HFFc6 (cell line): ENCODE results near the gene CNDP2. TPM values are rescaled to one million over a fixed set of nuclear protein-coding genes. Genes with fewer than 3 reads are reported as not detected.

ENCODE experiments used
- DNase-seq: peaks from one replicate; pipeline ENCODE4 v3.0.0-alpha.2; 2018
- H3K27ac Mint-ChIP-seq: 2 replicates; pipeline ENCODE4 v1.8.0; 2020; ENCODE audit warnings: mild to moderate bottlenecking, mixed read lengths
- H3K27me3 Mint-ChIP-seq: 2 replicates; pipeline ENCODE4 v1.8.0; 2021; ENCODE audit warnings: mild to moderate bottlenecking, moderate library complexity, mixed read lengths; ENCODE audit not compliant: insufficient read depth
- H3K36me3 Mint-ChIP-seq: 2 replicates; pipeline ENCODE4 v1.8.0; 2021; ENCODE audit warnings: low read depth, mixed read lengths
- H3K4me1 Mint-ChIP-seq: 2 replicates; pipeline ENCODE4 v1.8.0; 2020; ENCODE audit warnings: low read depth, mixed read lengths
- H3K4me3 Mint-ChIP-seq: 2 replicates; pipeline ENCODE4 v1.8.0; 2020; ENCODE audit warnings: mild to moderate bottlenecking, moderate library complexity, mixed read lengths
- H3K9me3 Mint-ChIP-seq: 2 replicates; pipeline ENCODE4 v1.8.0; 2020; ENCODE audit warnings: mild to moderate bottlenecking, mixed read lengths
- total RNA-seq, 6 experiments: library from RNA; stranded (reverse); fragmentation: NEBNext Ultra II Directional; extraction: Animal tissue kit (Norgen Biotek cat#: 25700); gene quantifications; 2 replicates in 1 of 6; 3 replicates in 5 of 6; pipeline ENCODE4 v1.2.3, GENCODE V29; 2021
- TF ChIP-seq, protein P1 (sequence below): fragments of 200-600 bp; sonication (generic); IDR thresholded peaks from 2 replicates; pipeline ENCODE4 v1.5.0; 2021; ENCODE audit warnings: antibody characterized with exemption, mild to moderate bottlenecking

The CNDP2 gene
- total RNA-seq, 6 experiments from 2014 or later = 79.7 to 95.4 (median 85.3) TPM

DNA sequence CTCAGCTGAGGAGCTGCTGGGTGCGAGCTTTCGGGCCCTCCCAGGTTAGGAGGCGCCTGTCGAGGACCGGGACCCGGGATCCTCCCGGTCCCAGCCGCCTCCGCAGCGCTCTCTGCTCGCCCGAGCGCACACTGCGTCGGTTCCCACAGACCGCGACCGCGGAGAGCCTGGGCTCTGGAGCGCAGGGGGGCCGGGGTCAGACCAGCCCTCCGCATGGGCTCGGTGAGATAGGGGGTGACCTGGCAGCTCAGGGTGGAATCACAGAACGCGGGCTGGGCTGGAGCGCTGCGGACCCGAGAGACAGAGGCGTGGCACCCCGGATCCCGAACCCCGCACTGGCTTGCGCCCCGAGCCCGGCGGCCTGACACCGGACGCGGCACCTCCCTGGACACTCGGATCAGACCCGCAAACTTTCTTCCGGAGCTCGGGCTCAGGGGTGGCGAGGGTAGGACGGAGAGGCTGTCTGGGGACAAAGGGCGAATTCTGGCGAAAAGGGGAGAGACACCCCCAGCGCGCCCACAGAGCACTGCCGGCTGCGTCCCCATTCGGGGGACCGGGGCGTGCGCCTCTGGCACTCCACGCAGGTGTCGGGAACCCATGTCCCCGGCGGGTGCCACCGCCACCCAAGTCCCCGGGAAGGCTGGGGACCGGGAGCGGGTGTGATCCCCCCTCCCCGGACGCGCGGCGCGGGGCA lies 39.7 kb upstream of the CNDP2 start:
- Mint-ChIP-seq H3K9me3 (no peaks in the 10 kb centered on the region), H3K4me1 (no peaks in the 10 kb centered on the region), H3K4me3 (no peak overlapping the region), H3K36me3 (no peaks in the 10 kb centered on the region), H3K27ac (no peak overlapping the region), H3K27me3 (peaks cover 53% of the 10 kb centered on the region)
- TF ChIP-seq, protein P1, sequence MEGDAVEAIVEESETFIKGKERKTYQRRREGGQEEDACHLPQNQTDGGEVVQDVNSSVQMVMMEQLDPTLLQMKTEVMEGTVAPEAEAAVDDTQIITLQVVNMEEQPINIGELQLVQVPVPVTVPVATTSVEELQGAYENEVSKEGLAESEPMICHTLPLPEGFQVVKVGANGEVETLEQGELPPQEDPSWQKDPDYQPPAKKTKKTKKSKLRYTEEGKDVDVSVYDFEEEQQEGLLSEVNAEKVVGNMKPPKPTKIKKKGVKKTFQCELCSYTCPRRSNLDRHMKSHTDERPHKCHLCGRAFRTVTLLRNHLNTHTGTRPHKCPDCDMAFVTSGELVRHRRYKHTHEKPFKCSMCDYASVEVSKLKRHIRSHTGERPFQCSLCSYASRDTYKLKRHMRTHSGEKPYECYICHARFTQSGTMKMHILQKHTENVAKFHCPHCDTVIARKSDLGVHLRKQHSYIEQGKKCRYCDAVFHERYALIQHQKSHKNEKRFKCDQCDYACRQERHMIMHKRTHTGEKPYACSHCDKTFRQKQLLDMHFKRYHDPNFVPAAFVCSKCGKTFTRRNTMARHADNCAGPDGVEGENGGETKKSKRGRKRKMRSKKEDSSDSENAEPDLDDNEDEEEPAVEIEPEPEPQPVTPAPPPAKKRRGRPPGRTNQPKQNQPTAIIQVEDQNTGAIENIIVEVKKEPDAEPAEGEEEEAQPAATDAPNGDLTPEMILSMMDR = no peak
- no peak for DNase-seq

GRCh38 chr18:74457043-74457724 lies 39.0 kb upstream of the CNDP2 start, which contains the start of gene DIPK1C:
Gene DIPK1C, minus strand, starts transcription at chr18:74457308. Its CDS starts 49 bp downstream, at chr18:74457259.
- TF ChIP-seq, protein P1 = no peak
- H3K27ac Mint-ChIP-seq = no peak within 1 kb of the TSS
- H3K27me3 Mint-ChIP-seq = peaks cover 52% of the 10 kb centered on the region
- H3K36me3 Mint-ChIP-seq = no peaks in the 10 kb centered on the region
- DNase-seq = no peak
- H3K4me3 Mint-ChIP-seq = no peak within 1 kb of the TSS
- H3K9me3 Mint-ChIP-seq = no peaks in the 10 kb centered on the region
- H3K4me1 Mint-ChIP-seq = no peaks in the 10 kb centered on the region

- H3K4me3 Mint-ChIP-seq = no peak overlapping the region
- no peaks in the 10 kb centered on the region for H3K36me3 Mint-ChIP-seq
- peaks cover 51% of the 10 kb centered on the region for H3K27me3 Mint-ChIP-seq
- no peaks in the 10 kb centered on the region for H3K4me1 Mint-ChIP-seq
- TF ChIP-seq, protein P1 = no peak
- no peak for DNase-seq
- H3K9me3 Mint-ChIP-seq = no peaks in the 10 kb centered on the region
- H3K27ac Mint-ChIP-seq = no peak overlapping the region
These were observed 38.3 kb upstream of the CNDP2 start for GRCh38 chr18:74457725-74458421.

DNA sequence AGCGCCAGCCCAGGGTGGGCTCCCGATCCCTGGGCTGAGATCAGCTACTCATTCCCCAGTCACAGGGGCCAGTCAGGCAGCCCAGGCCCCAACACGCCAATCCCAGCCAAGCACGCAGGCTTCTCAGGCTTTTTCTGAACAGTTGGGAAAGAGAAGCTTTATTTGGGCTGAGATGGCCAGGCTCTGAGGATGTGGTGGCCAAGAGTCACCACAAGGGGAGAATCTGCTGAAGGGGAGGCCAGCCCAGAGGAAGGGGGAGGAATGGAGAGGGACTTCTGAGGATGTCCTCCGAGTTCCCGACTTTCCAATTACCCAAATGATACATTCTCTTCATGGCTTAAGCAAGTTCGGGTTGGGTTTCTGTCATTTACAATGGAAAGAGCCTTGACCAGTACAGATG lies 36.3 kb upstream of the CNDP2 start:
- TF ChIP-seq, protein P1 = peak; percentile 60
- no peak overlapping the region for H3K27ac Mint-ChIP-seq
- H3K27me3 Mint-ChIP-seq = peaks cover 45% of the 10 kb centered on the region
- no peak for DNase-seq
- no peaks in the 10 kb centered on the region for H3K36me3 Mint-ChIP-seq
- H3K4me3 Mint-ChIP-seq = no peak overlapping the region
- no peaks in the 10 kb centered on the region for H3K4me1 Mint-ChIP-seq
- no peaks in the 10 kb centered on the region for H3K9me3 Mint-ChIP-seq

GRCh38 chr18:74460825-74461224 lies 35.3 kb upstream of the CNDP2 start:
- Mint-ChIP-seq H3K27ac (no peak overlapping the region), H3K27me3 (peaks cover 40% of the 10 kb centered on the region), H3K36me3 (no peaks in the 10 kb centered on the region), H3K4me1 (no peaks in the 10 kb centered on the region), H3K9me3 (no peaks in the 10 kb centered on the region), H3K4me3 (no peak overlapping the region)
- TF ChIP-seq, protein P1 = no peak
- no peak for DNase-seq
